AG08396 (cell line): Measurements from ENCODE around the gene FOXI1.
"Not testable (repeated sequence)": the region's sequence is repeated elsewhere in the genome, so short reads cannot be mapped to it uniquely, and the experiment has no call there.

Experiments
- DNase-seq: peaks from one replicate; pipeline ENCODE4 v3.0.0; 2012; ENCODE audit warnings: low spot score, mixed read lengths

Gene FOXI1

GRCh38 chr5:170126061-170126460 lies 20.4 kb downstream of the FOXI1 start:
- DNase-seq: no peak

- DNase-seq: no peak
Observed at GRCh38 chr5:170126626-170127025, 20.9 kb downstream of the FOXI1 start.

GRCh38 chr5:170131235-170131634 lies 25.5 kb downstream of the FOXI1 start:
- DNase-seq: no peak

- peak; percentile 37 for DNase-seq
Observed at GRCh38 chr5:170132269-170132975, 26.7 kb downstream of the FOXI1 start.

GRCh38 chr5:170132976-170133448 lies 27.3 kb downstream of the FOXI1 start:
- no peak for DNase-seq

- DNase-seq: no peak
Observed at GRCh38 chr5:170135796-170136490, 30.2 kb downstream of the FOXI1 start.

GRCh38 chr5:170136506-170136905 lies 30.8 kb downstream of the FOXI1 start:
- DNase-seq: no peak

GRCh38 chr5:170137694-170138214 lies 32.1 kb downstream of the FOXI1 start:
- DNase-seq: no peak

GRCh38 chr5:170138273-170138672 lies 32.6 kb downstream of the FOXI1 start:
- DNase-seq: no peak

GRCh38 chr5:170139786-170140335 lies 34.2 kb downstream of the FOXI1 start:
- no peak for DNase-seq

- DNase-seq: not testable (repeated sequence)
Observed at GRCh38 chr5:170141196-170141595, 35.5 kb downstream of the FOXI1 start.

- DNase-seq: no peak
Observed at GRCh38 chr5:170141636-170142035, 35.9 kb downstream of the FOXI1 start.

GRCh38 chr5:170142196-170142595 lies 36.5 kb downstream of the FOXI1 start:
- DNase-seq: no peak

- no peak for DNase-seq
Observed at GRCh38 chr5:170143091-170143490, 37.4 kb downstream of the FOXI1 start.

GRCh38 chr5:170143710-170144109 lies 38.0 kb downstream of the FOXI1 start:
- DNase-seq: no peak

- DNase-seq: no peak
Observed at GRCh38 chr5:170144286-170145023, 38.8 kb downstream of the FOXI1 start.

GRCh38 chr5:170145462-170145861 lies 39.8 kb downstream of the FOXI1 start:
- no peak for DNase-seq

- DNase-seq: no peak
Observed at GRCh38 chr5:170147051-170147752, 41.5 kb downstream of the FOXI1 start.

GRCh38 chr5:170147753-170148264 lies 42.1 kb downstream of the FOXI1 start:
- no peak for DNase-seq

GRCh38 chr5:170148430-170149205 lies 42.9 kb downstream of the FOXI1 start:
- no peak for DNase-seq

GRCh38 chr5:170149206-170149515 lies 43.5 kb downstream of the FOXI1 start:
- no peak for DNase-seq
